ENCODE data around the gene STUM.

The STUM gene

DNA sequence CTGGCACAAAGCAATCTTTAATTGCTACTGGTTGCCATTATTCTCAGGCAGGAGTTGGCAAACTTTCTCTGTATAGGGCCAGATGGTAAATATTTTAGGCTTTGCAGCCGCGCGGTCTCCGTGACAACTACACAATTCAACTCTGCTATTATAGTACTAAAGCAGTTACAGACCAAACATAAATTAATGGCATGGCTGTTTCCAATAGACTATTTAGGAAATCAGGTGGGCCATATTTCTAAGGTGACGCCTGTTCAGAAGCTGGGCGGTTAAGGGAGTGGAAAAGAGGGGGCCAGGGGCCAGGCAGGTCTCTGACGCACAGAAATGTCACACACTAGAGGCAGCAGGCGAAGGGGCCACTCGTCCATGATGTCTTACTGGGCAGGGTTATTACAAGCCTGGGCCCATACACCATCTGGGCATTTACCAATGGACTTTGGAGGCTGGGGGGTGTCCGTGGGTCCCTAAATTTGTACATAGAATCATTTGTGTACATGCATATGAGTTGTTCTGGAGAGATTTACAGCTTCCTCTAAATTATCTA lies 80.1 kb downstream of the STUM start:
- intact Hi-C loops (cut with DNase I) = no loop called here
- DNase-seq = peak in 11 of 42 donors; percentile 1 to 32 (median 15)

- intact Hi-C loops (cut with DNase I) = no loop called here
Observed at GRCh38 chr1:226629210-226629895, 80.8 kb downstream of the STUM start.

GRCh38 chr1:226629896-226630550 lies 81.5 kb downstream of the STUM start:
- intact Hi-C loops (cut with DNase I) = loop anchor here (5.0 to 10.0 kb wide), 3 partner anchors 55 to 805 kb away; partner anchors contain the start of gene ITPKB
- peak in 13 of 42 donors; percentile 1 to 32 (median 10) for DNase-seq

More at GRCh38 chr1:226629210-226629895, 80.8 kb downstream of the STUM start:
- DNase-seq = peak in 15 of 42 donors; percentile 4 to 41 (median 12)

GRCh38 chr1:226630592-226630991 lies 82.0 kb downstream of the STUM start:
- peak in 1 of 42 donors; percentile 3 for DNase-seq
- intact Hi-C loops (cut with DNase I) = loop anchor here (5.0 to 10.0 kb wide), 3 partner anchors 54 to 804 kb away; partner anchors contain the start of gene ITPKB

- intact Hi-C loops (cut with DNase I) = loop anchor here (5.0 to 10.0 kb wide), 3 partner anchors 53 to 803 kb away; partner anchors contain the start of gene ITPKB
- peak in 13 of 42 donors; percentile 3 to 36 (median 14) for DNase-seq
Observed at GRCh38 chr1:226631229-226632000, 82.9 kb downstream of the STUM start.

- intact Hi-C loops (cut with DNase I) = loop anchor here (5.0 to 10.0 kb wide), 3 partner anchors 52 to 802 kb away; partner anchors contain the start of gene ITPKB
- peak in 17 of 42 donors; percentile 1 to 39 (median 11) for DNase-seq
Observed at GRCh38 chr1:226632169-226632879, 83.8 kb downstream of the STUM start.

DNA sequence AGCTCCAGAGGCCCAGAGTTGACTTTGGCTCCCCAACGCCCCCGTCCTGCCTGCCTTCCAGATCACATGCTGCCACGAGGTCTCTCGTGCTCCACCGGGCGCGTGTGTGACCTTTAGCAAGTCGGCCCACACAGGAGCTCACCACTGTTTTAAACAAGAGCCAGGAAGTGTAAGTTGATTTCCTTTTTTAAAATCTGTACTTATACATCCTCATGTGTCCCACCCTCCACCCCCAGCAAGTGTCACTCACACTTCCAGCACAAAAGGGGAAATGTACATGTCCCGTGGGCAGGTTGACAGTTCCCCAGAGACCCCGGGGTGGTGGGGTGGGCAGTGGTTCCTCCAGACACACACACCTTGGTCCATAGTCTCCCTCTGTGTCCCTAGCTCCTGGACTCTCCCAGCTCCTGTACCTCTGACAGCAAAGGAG lies 84.4 kb downstream of the STUM start:
- intact Hi-C loops (cut with DNase I) = loop anchor here (5.0 to 10.0 kb wide), 3 partner anchors 52 to 802 kb away; partner anchors contain the start of gene ITPKB
- DNase-seq = peak in 18 of 42 donors; percentile 1 to 40 (median 12)

DNA sequence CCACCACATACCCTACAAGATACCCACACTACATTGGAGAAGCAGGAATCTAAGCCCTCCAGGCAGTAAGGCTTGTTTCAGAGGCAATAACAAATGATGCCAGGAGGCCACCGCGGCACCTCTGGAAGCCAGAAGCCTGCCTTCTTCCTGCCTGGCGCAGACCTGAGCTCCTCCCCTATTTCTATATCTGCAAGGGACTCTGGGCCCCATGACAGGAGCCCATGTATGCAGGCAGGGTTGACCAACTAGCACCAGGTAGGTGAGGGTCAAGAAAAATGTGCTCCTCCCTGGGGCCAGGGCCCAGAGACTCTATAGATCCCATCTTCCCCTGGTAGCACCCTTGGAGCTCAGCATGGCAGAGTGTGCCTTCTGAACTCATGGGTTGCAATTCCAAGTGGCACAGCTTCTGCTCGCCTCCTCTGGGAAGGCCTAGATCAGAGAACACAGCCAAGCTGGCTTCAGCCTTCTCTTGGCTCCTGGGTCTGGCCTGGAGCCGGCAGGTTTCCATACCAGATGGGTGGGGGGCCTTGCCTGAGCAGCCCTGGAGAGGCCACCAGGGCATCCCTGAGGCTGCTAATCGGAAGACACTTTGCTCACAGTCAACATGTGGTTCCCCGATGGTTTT lies 85.1 kb downstream of the STUM start:
- intact Hi-C loops (cut with DNase I) = loop anchor here (2.0 to 10.0 kb wide), 4 partner anchors 51 to 801 kb away; partner anchors contain the start of gene ITPKB
- peak in 15 of 42 donors; percentile 2 to 41 (median 9) for DNase-seq

GRCh38 chr1:226634166-226634588 lies 85.6 kb downstream of the STUM start:
- intact Hi-C loops (cut with DNase I) = loop anchor here (2.0 to 10.0 kb wide), 4 partner anchors 51 to 801 kb away; partner anchors contain the start of gene ITPKB
- DNase-seq = peak; percentile 64 to 96 (median 89)

- intact Hi-C loops (cut with DNase I) = loop anchor here (2.0 to 10.0 kb wide), 4 partner anchors 50 to 800 kb away; partner anchors contain the start of gene ITPKB
- DNase-seq = peak in 21 of 42 donors; percentile 1 to 44 (median 11)
Observed at GRCh38 chr1:226634611-226635246, 86.2 kb downstream of the STUM start.

- intact Hi-C loops (cut with DNase I) = loop anchor here (2.0 to 10.0 kb wide), 3 partner anchors 49 to 799 kb away; no protein-coding TSS in a partner anchor
- DNase-seq = peak in 19 of 42 donors; percentile 1 to 32 (median 12)
Observed at GRCh38 chr1:226635456-226635941, 86.9 kb downstream of the STUM start.

GRCh38 chr1:226636847-226637096 lies 88.2 kb downstream of the STUM start:
- intact Hi-C loops (cut with DNase I) = loop anchor here (10.0 kb wide), 2 partner anchors 48 to 798 kb away; no protein-coding TSS in a partner anchor
- no peak for DNase-seq

DNA sequence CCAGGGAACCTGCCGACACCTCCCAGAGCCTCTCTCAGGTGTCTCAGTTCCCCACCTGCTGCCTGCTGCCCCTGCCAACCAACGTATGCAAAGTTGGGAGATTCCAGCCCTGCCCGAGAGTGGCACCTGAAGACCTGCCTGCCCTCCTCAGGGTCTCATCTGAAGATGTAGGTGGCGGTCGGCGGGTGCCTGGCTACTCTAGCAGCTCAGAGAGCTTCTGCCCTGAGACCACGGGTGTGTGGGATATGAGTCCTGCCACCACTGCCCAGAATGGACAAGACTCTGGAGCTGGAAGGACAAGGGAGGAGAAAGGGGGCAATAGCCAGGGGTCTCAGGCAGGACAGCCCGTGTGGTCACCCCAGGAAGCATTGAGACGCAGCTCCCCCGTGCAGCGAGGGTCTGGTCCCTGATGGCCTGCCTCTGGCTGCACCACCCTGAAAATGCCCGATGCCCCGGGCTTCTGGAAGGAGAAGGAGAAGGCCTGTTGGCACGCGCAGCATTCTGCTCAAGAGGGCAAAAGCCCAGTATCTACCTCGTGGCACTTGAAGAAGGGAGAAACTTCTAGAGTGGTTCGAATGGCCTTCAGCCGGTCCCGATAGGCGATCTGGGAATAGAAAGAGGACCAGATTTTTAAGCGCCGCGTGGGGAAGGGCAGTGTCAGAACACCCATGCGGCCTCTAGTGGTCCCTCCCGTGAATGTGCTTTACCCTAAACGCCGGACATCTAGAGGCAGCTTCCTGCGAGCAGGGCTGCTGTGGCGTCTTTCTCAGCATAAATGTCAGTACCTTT lies 88.8 kb downstream of the STUM start:
- DNase-seq = peak in 21 of 42 donors; percentile 6 to 66 (median 31)
- intact Hi-C loops (cut with DNase I) = loop anchor here (10.0 kb wide), 2 partner anchors 47 to 797 kb away; no protein-coding TSS in a partner anchor

DNA sequence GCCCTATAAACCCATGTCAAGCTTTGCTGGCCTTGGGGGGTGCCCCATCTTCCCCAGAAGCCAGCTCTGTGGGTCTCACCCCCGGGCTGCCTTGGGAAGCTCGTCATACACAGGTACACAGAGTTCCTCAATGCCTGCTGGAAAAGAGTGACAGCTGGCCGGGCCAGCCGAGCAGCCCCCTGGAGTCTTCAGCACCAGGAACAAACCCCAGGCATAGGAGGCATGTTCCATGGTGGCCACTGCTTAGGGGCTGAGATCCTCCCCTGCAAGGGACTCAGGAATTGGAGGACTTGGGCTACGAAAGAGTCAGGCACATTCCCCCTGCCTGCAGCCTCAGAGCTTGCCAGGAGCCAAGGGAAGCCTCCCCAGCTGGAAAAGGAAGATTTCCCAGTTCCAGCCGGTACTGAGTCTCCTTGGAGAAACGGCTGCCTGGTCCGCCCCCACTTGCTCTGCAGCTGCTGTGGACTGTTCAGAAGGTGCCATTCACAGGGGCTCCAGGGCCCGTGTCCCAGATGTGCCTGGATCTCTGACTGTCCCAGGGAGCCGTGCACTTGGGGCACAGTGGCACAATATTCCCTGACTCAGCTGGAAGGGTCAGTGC lies 89.5 kb downstream of the STUM start:
- peak in 20 of 42 donors; percentile 12 to 50 (median 26) for DNase-seq
- intact Hi-C loops (cut with DNase I) = loop anchor here (10.0 kb wide), 2 partner anchors 47 to 797 kb away; no protein-coding TSS in a partner anchor

DNA sequence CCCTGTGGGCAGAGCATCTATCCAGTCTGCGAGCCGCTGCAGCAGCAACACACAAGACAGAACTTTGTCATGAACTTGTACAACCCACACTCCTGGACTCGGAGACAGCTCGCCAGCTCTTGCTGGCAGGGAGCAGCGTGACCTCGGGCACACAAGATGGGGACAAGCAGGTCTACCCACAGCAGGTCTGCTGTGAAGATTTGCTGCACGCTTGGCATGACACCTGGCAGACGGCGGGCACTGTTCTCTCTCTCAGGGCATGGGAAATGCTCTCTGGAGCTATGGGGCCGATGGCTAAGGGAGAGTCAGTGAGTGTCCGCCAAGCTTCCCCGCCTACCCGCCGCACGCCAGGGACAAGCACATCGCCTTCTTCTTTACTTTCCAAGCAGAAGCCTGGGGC lies 90.0 kb downstream of the STUM start:
- DNase-seq = peak in 23 of 42 donors; percentile 4 to 52 (median 22)
- intact Hi-C loops (cut with DNase I) = loop anchor here (10.0 kb wide), 2 partner anchors 46 to 796 kb away; no protein-coding TSS in a partner anchor

Data from head of caudate nucleus (tissue), 42 donors.